Measurements from ENCODE around the gene GNAI1. TPM values are rescaled to one million over a fixed set of nuclear protein-coding genes. Genes with fewer than 3 reads are reported as not detected.

Gene GNAI1
- total RNA-seq (2014; rRNA removed; shearing (Covaris generic); ENCODE audit: low replicate concordance) = not detected in 2 replicates

GRCh38 chr7:80134536-80135308, at the start of gene GNAI1:
Gene GNAI1, plus strand, starts transcription at chr7:80134831. Its CDS starts 330 bp downstream, at chr7:80135161.
- H3K79me2 ChIP-seq (ENCODE audit: low read length) = no peaks in the 10 kb centered on the region
- no peak for DNase-seq
- no peak within 1 kb of the TSS for H3K4me3 ChIP-seq (ENCODE audit: low read length)
- no peak within 1 kb of the TSS for H3K4me2 ChIP-seq (ENCODE audit: low read depth, low read length, poor library complexity, severe bottlenecking)
- no peaks in the 10 kb centered on the region for H3K36me3 ChIP-seq (ENCODE audit: insufficient read depth, low read length)
- no peaks in the 10 kb centered on the region for H3K4me1 ChIP-seq (ENCODE audit: low read length)
- H3K9me3 ChIP-seq (ENCODE audit: low read length) = peaks cover 7% of the 10 kb centered on the region
- H3K9me2 ChIP-seq (replicated peaks; ENCODE audit: insufficient read depth, low read length) = no peaks in the 10 kb centered on the region
- H3K9ac ChIP-seq (ENCODE audit: low read length) = no peak within 1 kb of the TSS
- no peak within 1 kb of the TSS for H3K27ac ChIP-seq (ENCODE audit: low read length)
- H4K20me1 ChIP-seq (ENCODE audit: insufficient read depth, low read depth, low read length) = no peaks in the 10 kb centered on the region
- no peaks in the 10 kb centered on the region for H3K27me3 ChIP-seq (ENCODE audit: low read length)
- no peak within 1 kb of the TSS for H2AFZ ChIP-seq (ENCODE audit: low read length)

- no peak overlapping the region for H3K9ac ChIP-seq (ENCODE audit: low read length)
- H3K9me3 ChIP-seq (ENCODE audit: low read length) = no peaks in the 10 kb centered on the region
- H3K9me2 ChIP-seq (replicated peaks; ENCODE audit: insufficient read depth, low read length) = no peaks in the 10 kb centered on the region
- H4K20me1 ChIP-seq (ENCODE audit: insufficient read depth, low read depth, low read length) = no peaks in the 10 kb centered on the region
- H3K4me1 ChIP-seq (ENCODE audit: low read length) = no peaks in the 10 kb centered on the region
- H3K27ac ChIP-seq (ENCODE audit: low read length) = no peak overlapping the region
- H2AFZ ChIP-seq (ENCODE audit: low read length) = no peak overlapping the region
- no peaks in the 10 kb centered on the region for H3K36me3 ChIP-seq (ENCODE audit: insufficient read depth, low read length)
- no peak overlapping the region for H3K4me3 ChIP-seq (ENCODE audit: low read length)
- H3K4me2 ChIP-seq (ENCODE audit: low read depth, low read length, poor library complexity, severe bottlenecking) = no peak overlapping the region
- no peak for DNase-seq
- H3K79me2 ChIP-seq (ENCODE audit: low read length) = no peaks in the 10 kb centered on the region
- no peaks in the 10 kb centered on the region for H3K27me3 ChIP-seq (ENCODE audit: low read length)
Observed at GRCh38 chr7:80087051-80087770, 47.4 kb upstream of the GNAI1 start.

- H3K4me3 ChIP-seq (ENCODE audit: low read length) = no peak overlapping the region
- no peaks in the 10 kb centered on the region for H3K9me2 ChIP-seq (replicated peaks; ENCODE audit: insufficient read depth, low read length)
- H3K4me2 ChIP-seq (ENCODE audit: low read depth, low read length, poor library complexity, severe bottlenecking) = no peak overlapping the region
- H2AFZ ChIP-seq (ENCODE audit: low read length) = no peak overlapping the region
- H3K9me3 ChIP-seq (ENCODE audit: low read length) = no peaks in the 10 kb centered on the region
- no peaks in the 10 kb centered on the region for H3K27me3 ChIP-seq (ENCODE audit: low read length)
- H3K27ac ChIP-seq (ENCODE audit: low read length) = no peak overlapping the region
- H3K79me2 ChIP-seq (ENCODE audit: low read length) = no peaks in the 10 kb centered on the region
- H3K36me3 ChIP-seq (ENCODE audit: insufficient read depth, low read length) = no peaks in the 10 kb centered on the region
- no peaks in the 10 kb centered on the region for H3K4me1 ChIP-seq (ENCODE audit: low read length)
- no peak for DNase-seq
- no peaks in the 10 kb centered on the region for H4K20me1 ChIP-seq (ENCODE audit: insufficient read depth, low read depth, low read length)
- no peak overlapping the region for H3K9ac ChIP-seq (ENCODE audit: low read length)
Observed at GRCh38 chr7:80087771-80088170, 46.9 kb upstream of the GNAI1 start.

- H3K9me2 ChIP-seq (replicated peaks; ENCODE audit: insufficient read depth, low read length) = no peaks in the 10 kb centered on the region
- no peaks in the 10 kb centered on the region for H4K20me1 ChIP-seq (ENCODE audit: insufficient read depth, low read depth, low read length)
- H3K27me3 ChIP-seq (ENCODE audit: low read length) = no peaks in the 10 kb centered on the region
- DNase-seq = no peak
- no peaks in the 10 kb centered on the region for H3K4me1 ChIP-seq (ENCODE audit: low read length)
- H3K36me3 ChIP-seq (ENCODE audit: insufficient read depth, low read length) = no peaks in the 10 kb centered on the region
- H3K9me3 ChIP-seq (ENCODE audit: low read length) = no peaks in the 10 kb centered on the region
- H3K4me3 ChIP-seq (ENCODE audit: low read length) = no peak overlapping the region
- H3K4me2 ChIP-seq (ENCODE audit: low read depth, low read length, poor library complexity, severe bottlenecking) = no peak overlapping the region
- no peak overlapping the region for H3K27ac ChIP-seq (ENCODE audit: low read length)
- no peaks in the 10 kb centered on the region for H3K79me2 ChIP-seq (ENCODE audit: low read length)
- no peak overlapping the region for H2AFZ ChIP-seq (ENCODE audit: low read length)
- no peak overlapping the region for H3K9ac ChIP-seq (ENCODE audit: low read length)
Observed at GRCh38 chr7:80088705-80089104, 45.9 kb upstream of the GNAI1 start.

GRCh38 chr7:80089366-80089765, 45.3 kb upstream of the GNAI1 start:
- H4K20me1 ChIP-seq (ENCODE audit: insufficient read depth, low read depth, low read length) = no peaks in the 10 kb centered on the region
- H3K9me2 ChIP-seq (replicated peaks; ENCODE audit: insufficient read depth, low read length) = no peaks in the 10 kb centered on the region
- H3K27ac ChIP-seq (ENCODE audit: low read length) = no peak overlapping the region
- no peaks in the 10 kb centered on the region for H3K4me1 ChIP-seq (ENCODE audit: low read length)
- no peak overlapping the region for H3K9ac ChIP-seq (ENCODE audit: low read length)
- no peak overlapping the region for H3K4me2 ChIP-seq (ENCODE audit: low read depth, low read length, poor library complexity, severe bottlenecking)
- no peaks in the 10 kb centered on the region for H3K27me3 ChIP-seq (ENCODE audit: low read length)
- no peaks in the 10 kb centered on the region for H3K79me2 ChIP-seq (ENCODE audit: low read length)
- no peaks in the 10 kb centered on the region for H3K9me3 ChIP-seq (ENCODE audit: low read length)
- no peak overlapping the region for H2AFZ ChIP-seq (ENCODE audit: low read length)
- no peak for DNase-seq
- no peak overlapping the region for H3K4me3 ChIP-seq (ENCODE audit: low read length)
- H3K36me3 ChIP-seq (ENCODE audit: insufficient read depth, low read length) = no peaks in the 10 kb centered on the region

GRCh38 chr7:80093349-80093748, 41.3 kb upstream of the GNAI1 start:
- H3K27me3 ChIP-seq (ENCODE audit: low read length) = no peaks in the 10 kb centered on the region
- no peaks in the 10 kb centered on the region for H3K79me2 ChIP-seq (ENCODE audit: low read length)
- no peaks in the 10 kb centered on the region for H3K36me3 ChIP-seq (ENCODE audit: insufficient read depth, low read length)
- no peak for DNase-seq
- H4K20me1 ChIP-seq (ENCODE audit: insufficient read depth, low read depth, low read length) = no peaks in the 10 kb centered on the region
- no peak overlapping the region for H3K9ac ChIP-seq (ENCODE audit: low read length)
- no peaks in the 10 kb centered on the region for H3K9me2 ChIP-seq (replicated peaks; ENCODE audit: insufficient read depth, low read length)
- H2AFZ ChIP-seq (ENCODE audit: low read length) = no peak overlapping the region
- no peaks in the 10 kb centered on the region for H3K4me1 ChIP-seq (ENCODE audit: low read length)
- H3K4me2 ChIP-seq (ENCODE audit: low read depth, low read length, poor library complexity, severe bottlenecking) = no peak overlapping the region
- H3K4me3 ChIP-seq (ENCODE audit: low read length) = no peak overlapping the region
- no peak overlapping the region for H3K27ac ChIP-seq (ENCODE audit: low read length)
- no peaks in the 10 kb centered on the region for H3K9me3 ChIP-seq (ENCODE audit: low read length)

GRCh38 chr7:80095545-80095944, 39.1 kb upstream of the GNAI1 start:
- Histone ChIP-seq H3K27me3 (ENCODE audit: low read length) (no peaks in the 10 kb centered on the region), H4K20me1 (ENCODE audit: insufficient read depth, low read depth, low read length) (no peaks in the 10 kb centered on the region), H3K4me3 (ENCODE audit: low read length) (no peak overlapping the region), H2AFZ (ENCODE audit: low read length) (no peak overlapping the region), H3K36me3 (ENCODE audit: insufficient read depth, low read length) (no peaks in the 10 kb centered on the region), H3K27ac (ENCODE audit: low read length) (no peak overlapping the region), H3K4me1 (ENCODE audit: low read length) (no peaks in the 10 kb centered on the region), H3K9ac (ENCODE audit: low read length) (no peak overlapping the region), H3K4me2 (ENCODE audit: low read depth, low read length, poor library complexity, severe bottlenecking) (no peak overlapping the region), H3K9me3 (ENCODE audit: low read length) (no peaks in the 10 kb centered on the region), H3K9me2 (replicated peaks; ENCODE audit: insufficient read depth, low read length) (no peaks in the 10 kb centered on the region), H3K79me2 (ENCODE audit: low read length) (no peaks in the 10 kb centered on the region)
- no peak for DNase-seq

- no peaks in the 10 kb centered on the region for H4K20me1 ChIP-seq (ENCODE audit: insufficient read depth, low read depth, low read length)
- no peak overlapping the region for H3K4me2 ChIP-seq (ENCODE audit: low read depth, low read length, poor library complexity, severe bottlenecking)
- H3K4me3 ChIP-seq (ENCODE audit: low read length) = no peak overlapping the region
- H3K27ac ChIP-seq (ENCODE audit: low read length) = no peak overlapping the region
- no peaks in the 10 kb centered on the region for H3K36me3 ChIP-seq (ENCODE audit: insufficient read depth, low read length)
- no peaks in the 10 kb centered on the region for H3K9me2 ChIP-seq (replicated peaks; ENCODE audit: insufficient read depth, low read length)
- H2AFZ ChIP-seq (ENCODE audit: low read length) = no peak overlapping the region
- no peaks in the 10 kb centered on the region for H3K27me3 ChIP-seq (ENCODE audit: low read length)
- no peaks in the 10 kb centered on the region; the same call in 1 of the 2 replicates for H3K9me3 ChIP-seq (ENCODE audit: low read length)
- H3K9ac ChIP-seq (ENCODE audit: low read length) = no peak overlapping the region
- DNase-seq = no peak
- H3K4me1 ChIP-seq (ENCODE audit: low read length) = no peaks in the 10 kb centered on the region
- H3K79me2 ChIP-seq (ENCODE audit: low read length) = no peaks in the 10 kb centered on the region
Observed at GRCh38 chr7:80097756-80098155, 36.9 kb upstream of the GNAI1 start.

All from Karpas-422 (cell line).